ENCODE measurements around the gene ZBTB47. TPM values are rescaled to one million over a fixed set of nuclear protein-coding genes. Genes with fewer than 3 reads are reported as not detected.

ZBTB47 gene
- polyA plus RNA-seq, 1 donor (not counting 4 experiments of a cell fraction or from before 2014, with no cell fraction given), result 5.1 TPM

DNA sequence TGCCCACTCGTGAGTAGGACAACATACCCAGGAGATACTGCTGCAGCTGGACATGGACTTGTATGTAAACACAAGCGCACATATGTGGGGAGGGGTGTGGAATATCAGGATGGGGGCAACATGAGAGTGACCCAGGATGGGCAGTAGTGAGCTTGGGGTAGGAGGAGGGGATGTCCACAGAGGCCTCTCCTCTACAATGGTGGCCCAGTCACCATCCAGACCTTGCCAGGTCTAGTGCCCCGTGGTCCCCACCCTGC lies 266 bp upstream of the ZBTB47 start:
- FAIRE-seq (peak; percentile 67), DNase-seq (ENCODE audit: low read depth, low spot score) (no peak)
- H3K4me3 ChIP-seq (ENCODE audit: control insufficient read depth in 2 of 3, extremely low read depth in 1 of 3, insufficient read depth in 2 of 3, low read depth in 1 of 3, low read length in 3 of 3), result peak overlapping the region; percentile 60 to 80 (median 74)
- H3K4me1 ChIP-seq (ENCODE audit: control insufficient read depth, extremely low read depth, insufficient read depth, low read length), result peaks cover 43% of the 10 kb centered on the region
- peaks cover 6 to 7% of the 10 kb centered on the region in 2 experiments for H3K36me3 ChIP-seq (ENCODE audit: control insufficient read depth in 2 of 2, extremely low read depth in 1 of 2, insufficient read depth in 2 of 2, low read length in 2 of 2)
- dilution Hi-C loops (cut with MboI; ENCODE audit: extremely low pct_ligation_motif_present, low sequenced_read_pairs), result no loop called here
- TF ChIP-seq EZH2 (IDR thresholded peaks at IDR 0.05; ENCODE audit: low read length), result no peak
- TF ChIP-seq, protein P1, sequence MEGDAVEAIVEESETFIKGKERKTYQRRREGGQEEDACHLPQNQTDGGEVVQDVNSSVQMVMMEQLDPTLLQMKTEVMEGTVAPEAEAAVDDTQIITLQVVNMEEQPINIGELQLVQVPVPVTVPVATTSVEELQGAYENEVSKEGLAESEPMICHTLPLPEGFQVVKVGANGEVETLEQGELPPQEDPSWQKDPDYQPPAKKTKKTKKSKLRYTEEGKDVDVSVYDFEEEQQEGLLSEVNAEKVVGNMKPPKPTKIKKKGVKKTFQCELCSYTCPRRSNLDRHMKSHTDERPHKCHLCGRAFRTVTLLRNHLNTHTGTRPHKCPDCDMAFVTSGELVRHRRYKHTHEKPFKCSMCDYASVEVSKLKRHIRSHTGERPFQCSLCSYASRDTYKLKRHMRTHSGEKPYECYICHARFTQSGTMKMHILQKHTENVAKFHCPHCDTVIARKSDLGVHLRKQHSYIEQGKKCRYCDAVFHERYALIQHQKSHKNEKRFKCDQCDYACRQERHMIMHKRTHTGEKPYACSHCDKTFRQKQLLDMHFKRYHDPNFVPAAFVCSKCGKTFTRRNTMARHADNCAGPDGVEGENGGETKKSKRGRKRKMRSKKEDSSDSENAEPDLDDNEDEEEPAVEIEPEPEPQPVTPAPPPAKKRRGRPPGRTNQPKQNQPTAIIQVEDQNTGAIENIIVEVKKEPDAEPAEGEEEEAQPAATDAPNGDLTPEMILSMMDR (optimal IDR thresholded peaks at IDR 0.05 in 1 of 3, IDR thresholded peaks at IDR 0.05 in 1 of 3, conservative IDR thresholded peaks at IDR 0.05 in 1 of 3; ENCODE audit: extremely low read depth in 1 of 3, insufficient read depth in 2 of 3, low read length in 3 of 3), result no peak
- peak overlapping the region; percentile 79 for H3K9ac ChIP-seq (ENCODE audit: control insufficient read depth, extremely low read depth, insufficient read depth, low read length)
- peaks cover 14% of the 10 kb centered on the region for H3K79me2 ChIP-seq (ENCODE audit: control insufficient read depth, insufficient read depth, low read length)
- peaks cover 6% of the 10 kb centered on the region for H4K20me1 ChIP-seq (ENCODE audit: control insufficient read depth, extremely low read depth, insufficient read depth, low read length)
- peak overlapping the region; percentile 79 for H3K27ac ChIP-seq (ENCODE audit: control insufficient read depth, insufficient read depth, low read length)
- H3K9me3 ChIP-seq (ENCODE audit: control insufficient read depth, low read depth, low read length), result no peaks in the 10 kb centered on the region
- H2AFZ ChIP-seq (ENCODE audit: control insufficient read depth, low read length), result no peak overlapping the region
- H3K27me3 ChIP-seq (ENCODE audit: control insufficient read depth, extremely low read depth, insufficient read depth, low read length), result no peaks in the 10 kb centered on the region
- H3K9me1 ChIP-seq (ENCODE audit: control insufficient read depth, extremely low read depth, insufficient read depth, low read length), result peaks cover 7% of the 10 kb centered on the region
- peak overlapping the region; percentile 83 for H3K4me2 ChIP-seq (ENCODE audit: control insufficient read depth, extremely low read depth, insufficient read depth, low read depth, low read length)

DNA sequence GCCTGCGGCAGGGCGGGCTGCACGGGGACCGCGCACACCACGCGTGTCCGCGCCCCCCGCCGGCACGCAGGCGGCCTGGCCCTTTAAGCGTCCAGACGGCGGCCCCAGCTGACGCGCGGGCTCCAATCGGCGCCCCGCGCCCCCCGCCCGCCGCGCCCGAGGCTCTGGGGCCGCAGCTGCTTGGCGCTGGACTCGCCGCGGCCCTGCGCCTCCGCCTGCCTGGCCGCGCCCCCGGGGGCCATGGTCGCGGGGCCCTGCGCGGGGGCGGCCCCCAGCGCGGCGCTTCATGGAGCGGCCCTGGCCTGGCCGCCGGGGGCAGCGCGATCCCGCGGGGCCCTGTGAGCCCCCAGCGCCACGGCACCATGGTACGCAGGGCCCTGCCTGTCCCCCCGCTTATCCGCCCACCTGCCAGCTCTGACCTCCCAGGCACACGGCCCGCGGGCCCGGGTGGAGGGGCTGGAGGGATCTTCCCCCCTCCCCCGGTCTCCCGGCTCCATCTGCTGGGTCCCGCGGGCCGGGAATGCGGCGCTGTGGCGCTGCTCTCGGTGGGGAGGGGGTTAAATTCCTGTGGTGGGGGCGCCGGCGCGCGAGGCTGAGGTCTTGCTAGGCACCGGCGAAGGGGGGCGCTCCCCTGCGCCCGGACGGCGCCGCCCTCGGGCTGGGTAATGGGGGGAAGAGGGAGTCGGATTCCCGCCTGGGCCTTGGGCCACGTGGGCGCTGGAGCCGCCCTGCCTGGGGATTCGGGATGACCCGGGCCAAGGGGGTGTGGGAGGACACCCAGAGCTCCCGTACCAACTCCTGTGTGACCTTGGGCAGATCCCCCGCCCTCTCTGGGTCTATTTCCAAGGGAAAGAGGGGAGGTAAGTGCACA lies 1.1 kb downstream of the ZBTB47 start:
- DNase-seq (ENCODE audit: low read depth, low spot score), result no peak

More for the DNA sequence above, 1.1 kb downstream of the ZBTB47 start:
- Histone ChIP-seq H3K27ac (ENCODE audit: control insufficient read depth, insufficient read depth, low read length) (peak overlapping the region; percentile 49), H3K9me1 (ENCODE audit: control insufficient read depth, extremely low read depth, insufficient read depth, low read length) (peaks cover 7% of the 10 kb centered on the region), H3K9me3 (ENCODE audit: control insufficient read depth, low read depth, low read length) (no peaks in the 10 kb centered on the region), H3K4me1 (ENCODE audit: control insufficient read depth, extremely low read depth, insufficient read depth, low read length) (peaks cover 43% of the 10 kb centered on the region), H3K4me3 (ENCODE audit: control insufficient read depth in 2 of 3, extremely low read depth in 1 of 3, insufficient read depth in 2 of 3, low read depth in 1 of 3, low read length in 3 of 3) (peak overlapping the region; percentile 60 to 80 (median 60)), H2AFZ (ENCODE audit: control insufficient read depth, low read length) (peak overlapping the region; percentile 33), H3K79me2 (ENCODE audit: control insufficient read depth, insufficient read depth, low read length) (peaks cover 14% of the 10 kb centered on the region), H4K20me1 (ENCODE audit: control insufficient read depth, extremely low read depth, insufficient read depth, low read length) (peaks cover 6% of the 10 kb centered on the region), H3K36me3 (ENCODE audit: control insufficient read depth in 2 of 2, extremely low read depth in 1 of 2, insufficient read depth in 2 of 2, low read length in 2 of 2) (peaks cover 2 to 8% of the 10 kb centered on the region in 2 experiments), H3K9ac (ENCODE audit: control insufficient read depth, extremely low read depth, insufficient read depth, low read length) (peak overlapping the region; percentile 79), H3K4me2 (ENCODE audit: control insufficient read depth, extremely low read depth, insufficient read depth, low read depth, low read length) (peak overlapping the region; percentile 77), H3K27me3 (ENCODE audit: control insufficient read depth, extremely low read depth, insufficient read depth, low read length) (no peaks in the 10 kb centered on the region)
- dilution Hi-C loops (cut with MboI; ENCODE audit: extremely low pct_ligation_motif_present, low sequenced_read_pairs), result no loop called here
- peak; percentile 9 for FAIRE-seq
- TF ChIP-seq, protein P1 (optimal IDR thresholded peaks at IDR 0.05 in 1 of 3, IDR thresholded peaks at IDR 0.05 in 1 of 3, conservative IDR thresholded peaks at IDR 0.05 in 1 of 3; ENCODE audit: extremely low read depth in 1 of 3, insufficient read depth in 2 of 3, low read length in 3 of 3), result no peak
- TF ChIP-seq EZH2 (IDR thresholded peaks at IDR 0.05; ENCODE audit: low read length), result no peak
